CD8-positive, alpha-beta memory T cell (primary cell): Measurements from ENCODE around the gene PTGFRN. TPM values are rescaled to one million over a fixed set of nuclear protein-coding genes. Genes with fewer than 3 reads are reported as not detected.
A peak's percentile ranks its signal among the peaks of the same experiment; 100 is the strongest.
"Not testable (repeated sequence)": the region's sequence is repeated elsewhere in the genome, so short reads cannot be mapped to it uniquely, and the experiment has no call there.

Experiments used
- CTCF ChIA-PET: fragments of 350-600 bp; sonication (Branson Sonifier 250); formaldehyde crosslinking; loops from one replicate; lab custom pipeline; 2021; ENCODE audit warnings: antibody characterized with exemption; lab: Charles Lee
- POLR2A ChIA-PET: fragments of 350-600 bp; sonication (Branson Sonifier 250); formaldehyde crosslinking; loops from one replicate; lab custom pipeline; 2021; ENCODE audit warnings: antibody characterized with exemption; lab: Charles Lee
- DNase-seq, 5 donors: peaks; one replicate each; pipeline versions ENCODE4 v3.0.0 to v3.0.0-alpha.2; 2020 to 2022; ENCODE audit warnings: mixed read lengths in 1 of 5
- H3K27ac ChIP-seq: one replicate; pipeline ENCODE4 v1.7.0; 2013; ENCODE audit warnings: low read depth, mild to moderate bottlenecking, low read length, moderate library complexity
- H3K27me3 ChIP-seq: 2 replicates; pipeline ENCODE4 v1.7.0; 2013; ENCODE audit warnings: low read length, mild to moderate bottlenecking; ENCODE audit not compliant: insufficient read depth, poor library complexity, severe bottlenecking
- H3K36me3 ChIP-seq: 2 replicates; pipeline ENCODE4 v1.7.0; 2013; ENCODE audit warnings: mild to moderate bottlenecking, low read length, moderate library complexity; ENCODE audit not compliant: insufficient read depth
- H3K4me1 ChIP-seq: 2 replicates; pipeline ENCODE4 v1.7.0; 2013; ENCODE audit warnings: mild to moderate bottlenecking, low read length, moderate library complexity; ENCODE audit not compliant: insufficient read depth
- H3K4me3 ChIP-seq: 2 replicates; pipeline ENCODE4 v1.7.0; 2013; ENCODE audit warnings: mild to moderate bottlenecking, low read length
- H3K9me3 ChIP-seq: 2 replicates; pipeline ENCODE4 v1.7.0; 2013; ENCODE audit warnings: mild to moderate bottlenecking, low read length
- H3K27ac Mint-ChIP-seq, 8 donors: one replicate each; pipeline ENCODE4 v1.8.0; 2020 to 2021; ENCODE audit warnings: mixed read lengths in 8 of 8, mild to moderate bottlenecking in 6 of 8, inconsistent platforms in 3 of 8, moderate library complexity in 3 of 8
- H3K27me3 Mint-ChIP-seq, 2 donors: one replicate each; pipeline ENCODE4 v1.8.0; 2020 to 2021; ENCODE audit warnings: mixed read lengths in 2 of 2, mild to moderate bottlenecking in 1 of 2, moderate library complexity in 1 of 2
- H3K36me3 Mint-ChIP-seq, 3 donors: one replicate each; pipeline ENCODE4 v1.8.0; 2020 to 2021; ENCODE audit warnings: mixed read lengths in 3 of 3, inconsistent platforms in 1 of 3, mild to moderate bottlenecking in 1 of 3
- H3K4me1 Mint-ChIP-seq, 3 donors: one replicate each; pipeline ENCODE4 v1.8.0; 2020 to 2021; ENCODE audit warnings: mixed read lengths in 3 of 3, inconsistent platforms in 1 of 3, mild to moderate bottlenecking in 1 of 3
- H3K4me3 Mint-ChIP-seq, 7 donors: one replicate each; pipeline ENCODE4 v1.8.0; 2020 to 2021; ENCODE audit warnings: mixed read lengths in 7 of 7, mild to moderate bottlenecking in 6 of 7, moderate library complexity in 4 of 7, inconsistent platforms in 2 of 7
- H3K9me3 Mint-ChIP-seq, 5 donors: one replicate each; pipeline ENCODE4 v1.8.0; 2020 to 2022; ENCODE audit warnings: mixed read lengths in 5 of 5, mild to moderate bottlenecking in 3 of 5, moderate library complexity in 2 of 5, inconsistent platforms in 1 of 5
- polyA plus RNA-seq: library from polyadenylated mRNA; unstranded; fragments of 300-500 nt; fragmentation: Illumina TruSeq; gene quantifications from one replicate; pipeline ENCODE4 v1.2.3, GENCODE V29; 2021
- total RNA-seq, 2 experiments: library from RNA; stranded (reverse); gene quantifications; one replicate each; pipeline ENCODE4 v1.2.3, GENCODE V29; 2021

Gene PTGFRN
- total and polyA plus RNA-seq, 3 experiments from 2014 or later = 0.39 to 6.5 (median 6.1) TPM

GRCh38 chr1:116972674-116973030 lies 62.9 kb downstream of the PTGFRN start:
- Mint-ChIP-seq H3K4me3 (no peak overlapping the region), H3K9me3 (peaks cover 0 to 2% (median 0%) of the 10 kb centered on the region in 5 donors), H3K27me3 (peaks cover 2 to 27% of the 10 kb centered on the region in 2 donors), H3K4me1 (no peaks in the 10 kb centered on the region), H3K27ac (no peak overlapping the region), H3K36me3 (peaks cover 0 to 15% (median 0%) of the 10 kb centered on the region in 3 donors)
- Histone ChIP-seq H3K27ac (no peak overlapping the region), H3K4me3 (no peak overlapping the region), H3K9me3 (no peaks in the 10 kb centered on the region), H3K4me1 (no peaks in the 10 kb centered on the region), H3K36me3 (no peaks in the 10 kb centered on the region), H3K27me3 (no peaks in the 10 kb centered on the region)
- POLR2A ChIA-PET = no interaction called here
- CTCF ChIA-PET = no interaction called here
- no peak for DNase-seq

- H3K9me3 ChIP-seq, H3K4me1 Mint-ChIP-seq, H3K27ac Mint-ChIP-seq, H3K36me3 ChIP-seq, H3K4me3 ChIP-seq, H3K27me3 ChIP-seq, H3K36me3 Mint-ChIP-seq, CTCF ChIA-PET, H3K9me3 Mint-ChIP-seq, H3K4me1 ChIP-seq, H3K4me3 Mint-ChIP-seq, POLR2A ChIA-PET, H3K27ac ChIP-seq, DNase-seq: not testable (repeated sequence)
- peaks cover 2 to 11% of the 10 kb centered on the region in 2 donors for H3K27me3 Mint-ChIP-seq
Observed at GRCh38 chr1:116980309-116980708, 70.6 kb downstream of the PTGFRN start.

GRCh38 chr1:116981521-116982037 lies 71.9 kb downstream of the PTGFRN start:
- Mint-ChIP-seq H3K27ac (peak overlapping the region in 1 of 8 donors; percentile 21), H3K27me3 (peaks cover 2% of the 10 kb centered on the region in 2 donors), H3K36me3 (no peaks in the 10 kb centered on the region), H3K9me3 (no peaks in the 10 kb centered on the region), H3K4me3 (no peak overlapping the region), H3K4me1 (peaks cover 4 to 8% (median 7%) of the 10 kb centered on the region in 3 donors)
- no peaks in the 10 kb centered on the region for H3K36me3 ChIP-seq
- no peak overlapping the region for H3K4me3 ChIP-seq
- H3K27me3 ChIP-seq = no peaks in the 10 kb centered on the region
- H3K9me3 ChIP-seq = no peaks in the 10 kb centered on the region
- ChIA-PET CTCF (no interaction called here), POLR2A (no interaction called here)
- peaks cover 14% of the 10 kb centered on the region for H3K4me1 ChIP-seq
- H3K27ac ChIP-seq = no peak overlapping the region
- DNase-seq = no peak

- Histone ChIP-seq H3K36me3 (no peaks in the 10 kb centered on the region), H3K4me3 (no peak overlapping the region), H3K4me1 (peaks cover 23% of the 10 kb centered on the region), H3K27ac (no peak overlapping the region), H3K9me3 (no peaks in the 10 kb centered on the region), H3K27me3 (no peaks in the 10 kb centered on the region)
- Mint-ChIP-seq H3K27me3 (no peaks in the 10 kb centered on the region), H3K9me3 (no peaks in the 10 kb centered on the region), H3K36me3 (no peaks in the 10 kb centered on the region), H3K4me1 (peaks cover 13 to 16% (median 16%) of the 10 kb centered on the region in 3 donors), H3K27ac (no peak overlapping the region), H3K4me3 (no peak overlapping the region)
- DNase-seq = no peak
- ChIA-PET POLR2A (interaction anchor here (0.6 kb wide), 1 partner anchor 75 kb away, joined by 4 read pairs; no protein-coding TSS in a partner anchor), CTCF (no interaction called here)
Observed at GRCh38 chr1:116982319-116983004, 72.7 kb downstream of the PTGFRN start.

GRCh38 chr1:116983112-116983511 lies 73.4 kb downstream of the PTGFRN start:
- CTCF ChIA-PET = no interaction called here
- Histone ChIP-seq H3K27me3 (no peaks in the 10 kb centered on the region), H3K4me3 (no peak overlapping the region), H3K4me1 (peaks cover 29% of the 10 kb centered on the region), H3K9me3 (no peaks in the 10 kb centered on the region), H3K27ac (no peak overlapping the region), H3K36me3 (no peaks in the 10 kb centered on the region)
- Mint-ChIP-seq H3K27me3 (no peaks in the 10 kb centered on the region), H3K36me3 (no peaks in the 10 kb centered on the region), H3K27ac (no peak overlapping the region), H3K4me1 (peaks cover 18 to 19% (median 19%) of the 10 kb centered on the region in 3 donors), H3K4me3 (no peak overlapping the region), H3K9me3 (no peaks in the 10 kb centered on the region)
- DNase-seq = no peak
- POLR2A ChIA-PET = interaction anchor here (0.6 kb wide), 1 partner anchor 74 kb away, joined by 4 read pairs; no protein-coding TSS in a partner anchor

- Mint-ChIP-seq H3K36me3 (no peaks in the 10 kb centered on the region), H3K27ac (no peak overlapping the region), H3K9me3 (no peaks in the 10 kb centered on the region), H3K4me1 (peaks cover 18 to 22% (median 19%) of the 10 kb centered on the region in 3 donors), H3K4me3 (no peak overlapping the region), H3K27me3 (no peaks in the 10 kb centered on the region)
- Histone ChIP-seq H3K4me1 (peaks cover 32% of the 10 kb centered on the region), H3K4me3 (no peak overlapping the region), H3K9me3 (no peaks in the 10 kb centered on the region), H3K27me3 (no peaks in the 10 kb centered on the region), H3K36me3 (no peaks in the 10 kb centered on the region), H3K27ac (no peak overlapping the region)
- CTCF ChIA-PET = no interaction called here
- no peak for DNase-seq
- POLR2A ChIA-PET = no interaction called here
Observed at GRCh38 chr1:116983678-116984077, 74.0 kb downstream of the PTGFRN start.

- Histone ChIP-seq H3K27ac (no peak overlapping the region), H3K4me1 (peaks cover 32% of the 10 kb centered on the region), H3K4me3 (no peak overlapping the region), H3K9me3 (no peaks in the 10 kb centered on the region), H3K27me3 (no peaks in the 10 kb centered on the region), H3K36me3 (no peaks in the 10 kb centered on the region)
- Mint-ChIP-seq H3K4me1 (peaks cover 18 to 22% (median 19%) of the 10 kb centered on the region in 3 donors), H3K9me3 (no peaks in the 10 kb centered on the region), H3K4me3 (peak overlapping the region in 1 of 7 donors; percentile 42), H3K27me3 (no peaks in the 10 kb centered on the region), H3K36me3 (no peaks in the 10 kb centered on the region), H3K27ac (no peak overlapping the region)
- ChIA-PET CTCF (no interaction called here), POLR2A (no interaction called here)
- no peak for DNase-seq
Observed at GRCh38 chr1:116984406-116985160, 74.9 kb downstream of the PTGFRN start.
